Stimulated activated naive CD4-positive, alpha-beta T cell treated with Interleukin-2 at 50 U/mL for 16 hours (primary cell): Measurements from ENCODE around the gene KIR3DL3.
"Not testable (repeated sequence)": the region's sequence is repeated elsewhere in the genome, so short reads cannot be mapped to it uniquely, and the experiment has no call there.

Experiments
- DNase-seq: peaks from one replicate; lab custom pipeline; 2025; lab: John Stamatoyannopoulos, UW

KIR3DL3 gene

GRCh38 chr19:54724142-54724541, at the start of gene KIR3DL3:
KIR3DL3 (plus strand) TSS chr19:54724442; CDS start chr19:54724497, 55 bp downstream.
- DNase-seq: no peak

DNA sequence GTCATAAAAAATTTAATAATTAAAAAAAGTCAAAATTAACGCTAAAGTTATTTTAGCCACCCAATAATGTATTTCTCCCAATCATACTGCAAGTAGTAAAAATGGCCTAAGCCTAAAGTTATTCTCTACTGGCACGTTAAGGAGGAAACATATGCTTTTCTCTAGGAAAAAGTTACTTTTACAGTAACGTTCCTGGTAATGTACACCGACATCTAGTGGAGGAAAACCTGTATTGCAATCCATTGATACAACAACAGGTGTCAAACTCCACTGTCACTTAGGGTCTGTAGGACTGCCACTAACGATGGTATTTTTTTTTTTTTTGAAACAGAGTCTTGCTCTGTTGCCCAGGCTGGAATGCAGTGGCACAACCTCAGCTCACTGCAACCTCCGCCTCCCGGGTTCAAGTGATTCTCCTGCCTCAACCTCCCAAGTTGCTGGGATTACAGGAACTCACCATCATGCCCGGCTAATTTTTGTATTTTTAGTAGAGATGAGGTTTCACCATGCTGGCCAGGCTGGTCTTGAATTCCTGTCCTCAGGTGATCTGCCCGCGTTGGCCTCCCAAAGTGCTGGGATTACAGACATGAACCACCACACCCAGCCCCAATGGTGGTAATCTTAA, 47.9 kb upstream of the KIR3DL3 start:
- not testable (repeated sequence) for DNase-seq

DNA sequence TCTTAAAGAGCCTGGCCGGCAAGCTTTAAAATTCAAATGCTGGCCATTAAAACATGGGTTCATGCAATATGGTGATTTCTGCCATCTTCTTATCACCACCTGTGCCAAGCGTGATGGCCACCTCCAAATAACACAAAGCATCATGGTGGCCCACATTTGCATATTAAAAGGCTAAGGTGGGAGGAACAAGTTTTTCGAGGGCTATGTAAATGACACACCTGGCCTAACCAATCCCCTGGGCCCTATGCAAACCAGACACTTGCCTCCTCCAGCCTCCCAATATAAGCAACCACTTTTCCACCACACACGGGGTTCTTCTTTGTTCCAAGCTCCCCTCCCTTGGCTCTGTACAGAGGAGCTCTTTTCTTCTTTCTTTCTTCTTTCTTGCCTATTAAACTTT, 47.0 kb upstream of the KIR3DL3 start:
- DNase-seq: no peak

GRCh38 chr19:54681596-54681995, 42.6 kb upstream of the KIR3DL3 start:
- not testable (repeated sequence) for DNase-seq

DNA sequence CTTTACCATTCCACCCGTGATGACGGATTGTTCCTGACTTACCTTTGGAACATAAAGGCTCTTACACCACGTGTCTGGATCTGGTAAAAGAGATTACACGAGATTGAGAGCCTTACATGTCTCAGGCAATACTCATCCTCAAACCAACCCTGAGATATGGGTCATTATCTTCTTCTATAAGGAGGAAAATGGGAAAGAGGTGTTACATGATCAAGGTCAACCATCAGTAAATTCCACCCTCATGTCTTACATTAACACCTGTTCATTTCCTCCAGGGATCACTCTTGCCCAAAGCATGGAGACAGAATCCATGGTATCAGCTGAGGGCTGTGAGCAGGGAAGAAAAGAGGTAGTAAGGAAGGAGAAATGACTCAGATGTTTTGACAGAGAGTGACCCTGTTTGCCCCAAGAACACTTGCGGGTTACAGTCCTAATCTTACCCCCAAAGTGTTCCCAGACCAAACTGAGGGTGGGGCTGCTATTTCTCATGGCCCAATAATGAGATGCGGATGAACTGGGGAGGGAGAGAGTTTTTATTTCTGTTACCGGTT, 41.9 kb upstream of the KIR3DL3 start:
- no peak for DNase-seq

- DNase-seq: no peak
Measured at GRCh38 chr19:54684527-54684926, 39.7 kb upstream of the KIR3DL3 start.

DNA sequence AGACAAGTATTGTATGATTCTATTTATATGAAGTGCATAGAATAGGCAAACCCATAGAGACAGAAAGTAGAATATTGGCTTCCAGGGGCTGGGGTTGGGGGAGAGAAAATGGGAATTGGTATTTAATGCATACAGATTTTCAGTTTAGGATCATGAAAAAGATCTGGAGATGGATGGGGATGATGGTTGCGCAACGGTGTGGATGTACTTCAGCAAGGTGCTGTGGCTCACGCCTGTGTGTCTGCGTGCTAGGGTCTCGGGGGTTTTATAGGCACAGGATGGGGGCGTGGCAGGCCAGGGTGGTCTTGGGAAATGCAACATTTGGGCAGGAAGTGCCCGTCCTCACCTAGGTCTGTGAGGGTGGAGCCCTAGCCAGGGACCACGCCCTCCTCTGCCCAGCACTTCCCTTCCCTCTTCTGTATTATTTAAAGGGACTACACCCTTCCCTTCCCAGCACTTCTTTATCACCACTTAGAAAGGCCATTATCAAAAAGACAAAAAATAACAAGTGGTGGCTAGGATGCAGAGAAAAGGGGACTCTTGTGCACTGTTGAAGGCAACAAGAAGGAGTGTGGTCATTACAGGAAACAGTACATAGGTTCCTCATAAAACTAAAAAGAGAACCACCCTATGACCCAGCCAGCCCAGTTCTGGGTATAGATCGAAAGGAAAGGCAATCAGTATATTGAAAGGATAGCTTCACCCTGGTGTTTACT, 32.5 kb upstream of the KIR3DL3 start:
- DNase-seq: no peak

DNA sequence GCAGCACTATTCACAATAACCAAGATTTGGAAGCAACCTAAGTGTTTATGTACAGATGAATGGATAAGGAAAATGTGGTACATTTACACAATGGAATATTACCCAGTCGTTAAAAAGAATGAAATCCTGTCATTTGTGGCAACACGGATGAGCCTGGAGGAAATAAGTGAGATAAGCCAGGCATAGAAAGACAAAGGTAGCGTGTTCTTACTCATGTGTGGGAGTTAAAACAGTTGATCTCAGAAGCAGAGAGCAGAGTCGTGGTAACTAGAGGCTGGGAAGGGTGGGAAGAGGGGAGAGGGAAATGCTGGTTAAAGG, 32.0 kb upstream of the KIR3DL3 start:
- no peak for DNase-seq

DNA sequence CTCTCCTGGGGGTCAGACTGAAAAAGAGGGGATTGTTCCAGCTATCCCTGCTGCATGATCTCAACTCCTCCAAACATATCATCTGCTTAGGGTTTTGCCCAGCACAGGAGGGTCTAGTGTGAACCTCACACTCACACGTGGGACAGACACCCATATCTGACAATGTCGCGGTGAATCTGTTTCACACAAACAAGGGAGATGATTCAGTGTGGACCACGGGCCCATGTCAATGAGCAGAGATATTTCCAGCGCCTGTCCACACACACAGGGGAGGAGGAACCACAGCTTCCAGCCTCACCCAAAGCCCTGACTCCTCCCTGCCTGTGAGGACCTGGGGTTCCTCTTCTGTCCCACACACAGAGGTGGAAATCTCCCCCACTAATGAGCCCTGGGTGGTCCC, 29.6 kb upstream of the KIR3DL3 start:
- DNase-seq: no peak

GRCh38 chr19:54696117-54696548, 28.1 kb upstream of the KIR3DL3 start:
- DNase-seq: no peak

- DNase-seq: no peak
Measured at GRCh38 chr19:54696766-54697165, 27.5 kb upstream of the KIR3DL3 start.

- not testable (repeated sequence) for DNase-seq
Measured at GRCh38 chr19:54697716-54698115, 26.5 kb upstream of the KIR3DL3 start.

DNA sequence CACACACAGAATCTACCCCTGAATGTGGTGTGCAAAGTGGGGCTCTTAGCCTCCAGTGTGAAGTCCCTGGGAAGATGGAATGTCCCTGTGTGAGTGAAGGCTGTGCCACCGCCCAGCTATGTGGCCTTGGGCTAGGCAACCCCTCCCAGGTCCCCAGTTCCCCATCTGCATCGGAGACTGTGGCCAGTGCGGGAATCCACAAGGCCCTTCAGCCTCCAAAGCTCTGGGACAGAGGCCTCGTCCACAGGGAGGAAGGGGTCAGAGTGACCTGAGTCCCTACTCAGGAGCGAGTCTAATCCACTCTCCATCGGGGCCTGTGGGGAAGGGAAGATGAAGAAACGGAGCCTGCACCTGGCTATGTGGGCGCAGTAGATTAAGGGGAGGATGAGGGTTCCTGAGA, 19.3 kb upstream of the KIR3DL3 start:
- no peak for DNase-seq

DNA sequence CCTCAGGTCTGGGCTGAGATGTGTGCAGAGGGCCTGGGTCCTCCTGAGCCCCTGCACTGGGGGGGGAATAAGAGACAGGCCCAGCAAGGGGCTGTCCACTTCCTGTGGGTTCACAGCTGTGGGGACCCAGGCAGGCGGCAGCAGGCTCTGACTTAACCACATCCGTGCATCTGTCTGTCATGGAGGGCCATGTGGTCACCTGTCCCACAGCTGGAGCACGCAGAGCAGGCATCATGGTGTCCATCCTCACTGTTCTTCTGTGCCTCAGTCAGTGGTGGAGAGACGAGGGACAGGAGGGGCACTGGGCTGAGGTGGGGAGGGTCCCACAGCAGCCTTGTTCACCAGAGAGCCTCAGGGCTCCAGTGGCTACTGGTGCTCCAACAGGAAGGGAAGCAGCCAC, 16.3 kb upstream of the KIR3DL3 start:
- DNase-seq: no peak

- no peak for DNase-seq
Measured at GRCh38 chr19:54708781-54709180, 15.5 kb upstream of the KIR3DL3 start.

DNA sequence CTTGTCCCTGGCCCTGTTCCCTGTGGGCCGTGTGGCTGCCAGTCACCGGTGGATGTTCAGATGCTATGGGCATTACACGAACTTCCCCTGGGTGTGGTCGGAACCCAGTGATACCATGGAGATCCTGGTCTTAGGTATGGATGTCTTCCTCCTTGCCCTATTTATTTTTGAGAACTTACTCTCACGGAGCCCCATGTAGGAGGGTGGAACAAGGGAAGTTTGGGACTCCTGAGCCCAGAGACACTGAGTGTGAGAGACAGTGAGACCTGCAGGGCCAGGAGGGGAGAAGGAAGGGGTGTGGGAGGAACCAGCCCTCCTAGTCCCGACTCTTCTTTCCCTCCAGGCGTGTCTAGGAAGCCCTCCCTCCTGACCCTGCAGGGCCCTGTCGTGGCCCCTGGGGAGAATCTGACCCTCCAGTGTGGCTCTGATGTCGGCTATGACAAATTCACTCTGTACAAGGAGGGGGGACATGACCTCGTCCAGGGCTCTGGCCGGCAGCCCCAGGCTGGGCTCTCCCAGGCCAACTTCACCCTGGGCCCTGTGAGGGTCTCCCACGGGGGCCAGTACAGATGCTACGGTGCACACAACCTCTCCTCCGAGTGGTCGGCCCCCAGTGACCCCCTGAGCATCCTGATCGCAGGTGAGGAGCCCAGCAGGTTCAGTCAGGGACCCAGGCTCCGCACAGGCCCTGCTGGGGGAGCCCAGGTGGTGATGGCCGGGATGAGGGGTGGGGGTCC, 14.9 kb upstream of the KIR3DL3 start:
- no peak for DNase-seq

GRCh38 chr19:54709956-54710355, 14.3 kb upstream of the KIR3DL3 start:
- DNase-seq: not testable (repeated sequence)

GRCh38 chr19:54724644-54725043, 402 bp downstream of the KIR3DL3 start:
- no peak for DNase-seq

DNA sequence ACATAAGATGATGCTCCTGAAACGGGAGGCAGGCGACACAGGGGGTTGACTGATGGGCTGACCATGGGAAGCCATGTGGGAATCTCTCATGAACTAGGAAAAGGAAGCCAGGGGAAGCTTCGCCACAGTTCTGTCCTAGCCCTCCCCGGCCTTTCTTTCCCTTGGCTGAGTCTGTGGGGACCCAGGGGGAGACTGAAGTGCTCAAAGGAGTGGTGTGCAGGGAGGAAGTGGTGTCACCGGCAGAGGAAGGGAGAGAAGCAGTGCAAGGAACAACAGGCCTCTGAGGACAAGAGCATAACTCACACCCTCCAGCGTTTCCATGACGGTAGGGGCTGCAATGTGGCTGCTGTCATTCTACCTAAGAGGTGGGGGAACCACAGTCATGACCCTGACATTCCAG, 1.1 kb downstream of the KIR3DL3 start:
- DNase-seq: no peak

GRCh38 chr19:54727562-54727961, 3.3 kb downstream of the KIR3DL3 start:
- DNase-seq: no peak

DNA sequence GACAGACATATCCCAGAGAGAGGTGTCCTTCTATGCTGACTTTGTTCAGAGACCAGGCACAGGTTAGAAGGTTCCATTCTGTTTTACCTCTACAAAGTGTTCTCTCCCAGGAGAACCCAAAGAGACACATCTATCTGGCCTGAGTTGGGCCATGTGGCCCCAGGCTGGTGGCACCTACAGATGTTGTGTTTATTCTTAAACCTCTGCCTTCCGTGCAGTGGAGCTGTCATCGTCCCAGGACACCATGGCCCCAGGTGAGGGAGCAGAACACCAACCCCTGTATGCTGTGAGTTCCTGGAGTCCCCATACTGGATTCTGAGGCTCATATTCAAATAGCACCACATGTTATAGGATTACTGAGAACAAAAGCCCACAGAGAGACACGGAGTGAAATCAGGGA, 3.9 kb downstream of the KIR3DL3 start:
- DNase-seq: no peak

- DNase-seq: no peak
Measured at GRCh38 chr19:54729416-54730188, 5.4 kb downstream of the KIR3DL3 start.
